NCI-H1092 treated with DMSO at 0.1 percent for 48 hours (cell line): ENCODE measurements around the gene ACSL3.

Experiments used
- DNase-seq: peaks from one replicate; lab custom pipeline; 2025; lab: John Stamatoyannopoulos, UW

ACSL3 gene

GRCh38 chr2:222942561-222942960 lies 81.7 kb downstream of the ACSL3 start:
- no peak for DNase-seq

- no peak for DNase-seq
Observed at GRCh38 chr2:222942977-222943376, 82.1 kb downstream of the ACSL3 start.

GRCh38 chr2:222943820-222944219 lies 83.0 kb downstream of the ACSL3 start:
- DNase-seq, result no peak

GRCh38 chr2:222944552-222944951 lies 83.7 kb downstream of the ACSL3 start:
- DNase-seq, result no peak

- DNase-seq, result no peak
Observed at GRCh38 chr2:222944971-222945740, 84.3 kb downstream of the ACSL3 start.

- no peak for DNase-seq
Observed at GRCh38 chr2:222945887-222946286, 85.1 kb downstream of the ACSL3 start.

GRCh38 chr2:222946700-222947287 lies 86.0 kb downstream of the ACSL3 start:
- DNase-seq, result no peak

GRCh38 chr2:222949073-222949472 lies 88.2 kb downstream of the ACSL3 start:
- no peak for DNase-seq

- DNase-seq, result no peak
Observed at GRCh38 chr2:222949690-222950323, 89.0 kb downstream of the ACSL3 start.

- DNase-seq, result no peak
Observed at GRCh38 chr2:222950638-222951285, 89.9 kb downstream of the ACSL3 start.

- DNase-seq, result peak; percentile 65
Observed at GRCh38 chr2:222952204-222952603, 91.4 kb downstream of the ACSL3 start.

- no peak for DNase-seq
Observed at GRCh38 chr2:222955008-222955407, 94.2 kb downstream of the ACSL3 start.

GRCh38 chr2:222959358-222959757 lies 98.5 kb downstream of the ACSL3 start:
- DNase-seq, result no peak

GRCh38 chr2:222960126-222960525 lies 99.3 kb downstream of the ACSL3 start:
- no peak for DNase-seq

- DNase-seq, result no peak
Observed at GRCh38 chr2:222963641-222964040, 102.8 kb downstream of the ACSL3 start.

GRCh38 chr2:222964376-222965031 lies 103.7 kb downstream of the ACSL3 start:
- no peak for DNase-seq

GRCh38 chr2:222965555-222965954 lies 104.7 kb downstream of the ACSL3 start:
- no peak for DNase-seq

- DNase-seq, result no peak
Observed at GRCh38 chr2:222968550-222969155, 107.8 kb downstream of the ACSL3 start.

GRCh38 chr2:222969491-222969890 lies 108.7 kb downstream of the ACSL3 start:
- DNase-seq, result no peak

- DNase-seq, result no peak
Observed at GRCh38 chr2:222972420-222972819, 111.6 kb downstream of the ACSL3 start.

GRCh38 chr2:222973237-222973636 lies 112.4 kb downstream of the ACSL3 start:
- no peak for DNase-seq

- no peak for DNase-seq
Observed at GRCh38 chr2:222973733-222974132, 112.9 kb downstream of the ACSL3 start.
